ENCODE measurements around the gene RAD51B. TPM values are rescaled to one million over a fixed set of nuclear protein-coding genes. Genes with fewer than 3 reads are reported as not detected.

Gene RAD51B
- polyA plus RNA-seq, 3 donors = 3.6 to 11.6 (median 9.4) TPM

DNA sequence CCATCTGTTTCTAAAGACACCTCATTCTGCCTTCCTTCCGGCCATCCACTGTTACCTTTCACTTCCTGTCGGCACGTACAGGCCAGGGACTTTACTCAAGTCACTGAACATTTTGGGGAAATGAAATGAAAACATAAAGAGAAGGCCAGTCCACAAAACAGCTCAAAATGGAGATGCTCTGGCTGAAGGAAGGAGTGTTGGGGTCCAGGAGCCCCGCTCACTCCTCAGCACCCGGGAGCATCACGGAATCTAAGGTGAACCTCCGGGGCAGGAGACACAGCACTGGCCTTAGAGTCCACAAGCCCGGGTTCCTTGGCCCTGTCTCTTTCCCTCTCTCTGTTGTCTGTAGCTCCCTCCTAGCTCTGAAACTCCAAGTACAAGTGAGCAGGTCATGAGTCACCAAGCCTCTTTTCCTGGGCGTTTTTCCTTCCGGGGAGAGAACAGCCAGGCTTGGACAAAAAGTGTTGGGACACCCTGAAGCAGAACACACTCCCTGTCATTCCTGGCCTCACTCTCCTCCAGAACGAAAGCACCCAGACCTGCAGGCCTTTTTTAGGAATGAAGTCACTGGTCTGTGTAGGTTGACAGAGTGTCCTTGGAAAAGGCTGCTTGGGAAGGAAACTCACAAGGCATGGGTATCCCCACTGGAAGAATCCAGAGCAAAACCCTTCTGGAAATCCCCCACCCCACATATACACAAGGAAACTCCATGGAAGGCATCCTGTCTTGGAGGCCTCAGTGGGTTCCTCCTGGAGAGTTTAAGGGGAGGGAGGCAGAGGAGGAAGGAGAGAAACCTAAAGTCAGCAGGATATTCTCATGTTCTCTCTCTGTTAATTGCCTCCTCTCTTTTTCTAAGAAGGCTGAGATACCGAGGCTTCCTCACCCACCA, 728.0 kb downstream of the RAD51B start:
- H3K4me2 ChIP-seq (replicated peaks; ENCODE audit: extremely low read depth, low read length, poor library complexity, severe bottlenecking) = no peak overlapping the region
- no peak for DNase-seq
- no peaks in the 10 kb centered on the region for H3K9me3 ChIP-seq (replicated peaks in 1 of 2; ENCODE audit: control insufficient read depth in 1 of 2, insufficient read depth in 1 of 2, low read length in 2 of 2)
- TF ChIP-seq CTCF (IDR thresholded peaks at IDR 0.05) = no peak
- H3K79me2 ChIP-seq (ENCODE audit: insufficient read depth, low read length) = no peaks in the 10 kb centered on the region
- no peaks in the 10 kb centered on the region for H4K20me1 ChIP-seq (ENCODE audit: insufficient read depth, low read length)
- intact Hi-C loops (cut with micrococcal nuclease) = no loop called here
- H3K4me1 Mint-ChIP-seq = peaks cover 25% of the 10 kb centered on the region
- H3K27me3 Mint-ChIP-seq (ENCODE audit: low read depth in 3 of 3) = peaks cover 0 to 3% (median 1%) of the 10 kb centered on the region in 3 donors
- no peak overlapping the region for H3K4me3 Mint-ChIP-seq
- no peaks in the 10 kb centered on the region for H3K9me3 Mint-ChIP-seq
- H3K36me3 Mint-ChIP-seq = peaks cover 0 to 12% of the 10 kb centered on the region in 2 donors
- peaks cover 9 to 22% of the 10 kb centered on the region in 2 donors for H3K4me1 ChIP-seq (ENCODE audit: control insufficient read depth in 1 of 2, insufficient read depth in 2 of 2, low read length in 2 of 2)
- WGBS (ENCODE audit: insufficient coverage) = 98% methylated on average over 8 of the region's 12 CpGs
- no peaks in the 10 kb centered on the region for H3K27me3 ChIP-seq (ENCODE audit: control insufficient read depth in 2 of 2, insufficient read depth in 2 of 2, low read length in 2 of 2)
- no peak overlapping the region for H2AFZ ChIP-seq (ENCODE audit: insufficient read depth, low read depth, low read length, poor library complexity, severe bottlenecking)
- H3K27ac ChIP-seq (ENCODE audit: low read depth in 1 of 2, low read length in 2 of 2) = no peak overlapping the region
- peak overlapping the region in 1 of 7 donors; percentile 63 for H3K27ac Mint-ChIP-seq
- no peak overlapping the region for H3K4me3 ChIP-seq (replicated peaks in 1 of 3; ENCODE audit: low read depth in 2 of 3, low read length in 3 of 3)
- no peaks in the 10 kb centered on the region for H3K36me3 ChIP-seq (replicated peaks in 1 of 2; ENCODE audit: control insufficient read depth in 1 of 2, insufficient read depth in 2 of 2, low read length in 2 of 2)
- H3K9ac ChIP-seq (ENCODE audit: insufficient read depth, low read length, poor library complexity, severe bottlenecking) = no peak overlapping the region

GRCh38 chr14:68548194-68549076, 728.9 kb downstream of the RAD51B start:
- H3K9me3 ChIP-seq (replicated peaks in 1 of 2; ENCODE audit: control insufficient read depth in 1 of 2, insufficient read depth in 1 of 2, low read length in 2 of 2) = no peaks in the 10 kb centered on the region
- WGBS (ENCODE audit: insufficient coverage) = 95% methylated on average over 12 of the region's 14 CpGs
- H4K20me1 ChIP-seq (ENCODE audit: insufficient read depth, low read length) = no peaks in the 10 kb centered on the region
- H2AFZ ChIP-seq (ENCODE audit: insufficient read depth, low read depth, low read length, poor library complexity, severe bottlenecking) = no peak overlapping the region
- Mint-ChIP-seq H3K27me3 (ENCODE audit: low read depth in 3 of 3) (peaks cover 0 to 3% (median 1%) of the 10 kb centered on the region in 3 donors), H3K4me3 (no peak overlapping the region), H3K36me3 (peaks cover 0 to 12% of the 10 kb centered on the region in 2 donors), H3K9me3 (peaks cover 0 to 3% (median 0%) of the 10 kb centered on the region in 7 donors), H3K4me1 (peaks cover 34% of the 10 kb centered on the region), H3K27ac (peak overlapping the region in 1 of 7 donors; percentile 44)
- no peak overlapping the region for H3K9ac ChIP-seq (ENCODE audit: insufficient read depth, low read length, poor library complexity, severe bottlenecking)
- intact Hi-C loops (cut with micrococcal nuclease) = no loop called here
- H3K27ac ChIP-seq (ENCODE audit: low read depth in 1 of 2, low read length in 2 of 2) = no peak overlapping the region
- H3K4me3 ChIP-seq (replicated peaks in 1 of 3; ENCODE audit: low read depth in 2 of 3, low read length in 3 of 3) = no peak overlapping the region
- no peak overlapping the region for H3K4me2 ChIP-seq (replicated peaks; ENCODE audit: extremely low read depth, low read length, poor library complexity, severe bottlenecking)
- peaks cover 16 to 31% of the 10 kb centered on the region in 2 donors for H3K4me1 ChIP-seq (ENCODE audit: control insufficient read depth in 1 of 2, insufficient read depth in 2 of 2, low read length in 2 of 2)
- TF ChIP-seq CTCF (IDR thresholded peaks at IDR 0.05) = no peak
- H3K27me3 ChIP-seq (ENCODE audit: control insufficient read depth in 2 of 2, insufficient read depth in 2 of 2, low read length in 2 of 2) = no peaks in the 10 kb centered on the region
- DNase-seq = no peak
- no peaks in the 10 kb centered on the region for H3K36me3 ChIP-seq (replicated peaks in 1 of 2; ENCODE audit: control insufficient read depth in 1 of 2, insufficient read depth in 2 of 2, low read length in 2 of 2)
- H3K79me2 ChIP-seq (ENCODE audit: insufficient read depth, low read length) = no peaks in the 10 kb centered on the region
